Gastroesophageal sphincter (tissue), 3 donors: ENCODE results near the gene PTPRD.

ENCODE experiments used
- CTCF ChIP-seq, 4 experiments: fragments of 200-600 bp in 2 of 4; fragments of 450-650 bp in 2 of 4; sonication (generic) in 1 of 4; IDR thresholded peaks; one replicate each; pipeline ENCODE4 v1.5.1; 2017 to 2019; ENCODE audit warnings: antibody characterized with exemption in 4 of 4, mild to moderate bottlenecking in 2 of 4, moderate library complexity in 2 of 4
- POLR2AphosphoS5 ChIP-seq: sonication (generic); formaldehyde crosslinking; IDR thresholded peaks from one replicate; pipeline ENCODE4 v1.6.1; 2017; ENCODE audit warnings: antibody characterized with exemption

- TF ChIP-seq POLR2AphosphoS5 (no peak), CTCF (IDR thresholded peaks at IDR 0.05) (no peak)
These were observed 1738.3 kb downstream of the PTPRD start for GRCh38 chr9:8874482-8874881.
